HG02981 (cell line): Measurements from ENCODE around the gene OXER1.

Experiments used
- ATAC-seq: cut with Tn5 transposase; IDR thresholded peaks from one replicate; pipeline ENCODE4 v1.9.1; 2021; ENCODE audit warnings: mild to moderate bottlenecking, moderate library complexity; ENCODE audit not compliant: unreplicated experiment

The OXER1 gene

GRCh38 chr2:42794271-42795046, 30.5 kb upstream of the OXER1 start:
- ATAC-seq, result no peak

DNA sequence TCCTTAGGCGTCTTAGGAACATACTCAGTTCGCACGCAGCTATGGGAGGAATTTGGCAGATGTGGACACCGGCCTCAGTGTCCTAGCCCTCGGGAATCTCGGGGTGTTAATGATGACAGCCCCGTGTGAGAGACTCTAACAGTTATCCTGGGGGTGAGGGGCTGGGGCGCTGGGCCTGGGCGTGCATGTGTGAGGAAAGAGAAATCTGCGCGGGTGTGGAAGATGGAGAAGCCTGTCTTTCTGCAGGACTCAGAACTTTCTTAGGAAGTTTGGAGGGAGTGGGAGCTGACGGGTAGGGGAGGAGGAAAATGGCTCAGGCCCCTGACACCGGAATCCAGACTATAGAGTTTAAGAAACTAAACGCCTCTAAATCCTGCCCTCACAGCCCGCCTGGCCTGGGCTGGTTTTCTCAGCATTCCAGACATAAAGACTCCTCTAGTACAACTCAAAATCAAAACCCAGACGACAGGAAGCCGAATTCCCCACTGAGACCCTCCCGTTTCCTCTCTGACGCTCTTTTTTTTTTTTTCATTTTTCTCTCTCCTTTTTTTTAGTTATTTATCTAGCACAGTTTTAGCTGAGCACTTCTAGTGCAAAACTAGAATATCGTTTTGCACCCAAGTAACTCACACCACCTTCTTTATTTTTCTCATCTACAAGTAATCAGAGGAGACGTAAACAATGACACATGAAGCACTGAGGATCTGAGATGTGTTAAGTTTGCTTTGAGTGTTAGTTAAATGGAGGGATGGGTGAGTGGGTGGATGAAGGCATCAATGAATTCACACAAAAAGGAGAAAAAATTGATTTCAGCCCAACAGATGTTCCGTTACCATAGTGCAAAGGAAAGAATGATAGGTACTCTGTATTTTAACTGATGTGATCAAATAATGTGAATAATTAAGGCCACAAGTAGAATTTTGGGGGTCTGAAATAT, 29.7 kb upstream of the OXER1 start:
- no peak for ATAC-seq

- ATAC-seq, result no peak
Measured at GRCh38 chr2:42792583-42793333, 28.8 kb upstream of the OXER1 start, which contains the start of gene HAAO. TSS of gene HAAO (minus strand) at chr2:42792583. CDS start at chr2:42792536, 47 bp downstream.

GRCh38 chr2:42792087-42792582, 28.2 kb upstream of the OXER1 start:
- no peak for ATAC-seq

DNA sequence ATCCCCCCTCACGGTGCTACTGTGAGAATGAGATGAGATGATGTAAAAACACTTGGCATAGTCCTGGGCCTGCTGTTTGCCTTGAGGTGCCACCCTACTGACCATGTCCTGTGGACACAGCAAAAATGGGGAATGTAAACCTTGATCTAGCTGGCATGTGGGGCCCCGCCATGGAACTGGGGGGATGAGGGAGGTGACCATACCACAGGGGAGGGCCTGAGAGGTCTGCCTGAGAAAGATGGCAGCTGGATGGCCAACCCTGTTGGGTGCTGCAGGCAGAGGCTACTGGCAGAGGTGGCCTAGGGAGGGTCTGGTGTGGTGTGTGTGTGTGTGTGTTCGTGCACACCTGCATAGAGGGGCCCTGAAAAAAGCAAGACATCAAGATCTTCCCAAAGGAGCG, 27.7 kb upstream of the OXER1 start:
- ATAC-seq, result no peak

DNA sequence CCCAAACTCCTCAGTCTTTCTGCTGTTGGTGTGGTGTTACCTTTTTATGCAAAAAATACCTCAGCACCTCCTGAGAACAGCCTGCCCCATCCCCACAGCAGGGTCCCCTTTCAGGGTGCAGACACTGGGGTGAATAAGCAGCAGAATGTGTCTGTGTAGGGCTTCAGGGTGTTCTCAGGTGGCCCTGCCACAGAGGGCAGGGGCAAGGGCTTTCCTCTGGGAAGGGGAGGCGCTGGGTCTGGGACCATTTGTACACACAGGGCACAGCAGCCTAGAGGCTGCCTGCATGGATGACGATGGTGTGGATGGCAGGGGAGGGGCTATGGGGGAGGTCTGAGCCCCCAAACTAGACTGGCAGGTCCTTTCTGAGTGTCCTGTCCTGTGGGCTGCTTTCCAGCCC, 25.8 kb upstream of the OXER1 start:
- ATAC-seq, result no peak

GRCh38 chr2:42788882-42789281, 24.9 kb upstream of the OXER1 start:
- no peak for ATAC-seq

- no peak for ATAC-seq
Measured at GRCh38 chr2:42788478-42788793, 24.5 kb upstream of the OXER1 start.

DNA sequence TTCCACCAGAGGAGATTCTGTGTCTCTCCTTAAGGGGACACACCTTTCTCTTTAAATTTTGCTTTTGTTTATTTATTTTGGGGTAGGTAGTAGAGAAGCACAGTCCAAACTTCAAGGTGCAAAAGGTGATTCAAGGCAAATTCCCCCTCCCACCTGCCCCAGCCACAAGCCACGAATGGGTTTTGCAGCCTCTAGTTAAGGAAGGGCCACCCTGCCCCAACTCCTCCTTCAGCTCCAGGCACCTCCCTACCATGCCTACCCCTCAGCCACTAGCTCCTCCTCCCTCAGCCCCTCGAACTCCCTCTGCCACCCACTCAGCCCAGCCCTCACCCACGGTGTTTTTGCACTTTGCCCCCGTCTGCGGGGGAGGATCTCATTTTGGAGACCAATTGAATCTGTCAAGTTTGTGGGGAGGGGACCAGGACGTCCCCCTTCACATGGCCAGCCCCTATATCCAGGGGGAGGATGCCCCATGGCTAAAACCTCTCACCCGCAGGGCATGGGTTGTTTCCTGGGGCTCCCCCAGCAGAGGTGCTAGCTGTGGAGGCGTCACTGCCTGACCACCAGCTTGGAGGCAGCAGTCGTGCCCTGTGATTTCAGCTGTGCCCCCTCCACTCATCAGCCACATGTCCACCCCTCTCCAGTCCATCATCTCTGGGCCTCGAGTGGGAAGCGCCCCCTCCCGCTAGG, 24.0 kb upstream of the OXER1 start:
- no peak for ATAC-seq

- no peak for ATAC-seq
Measured at GRCh38 chr2:42787424-42787787, 23.5 kb upstream of the OXER1 start.

- no peak for ATAC-seq
Measured at GRCh38 chr2:42786561-42787345, 22.8 kb upstream of the OXER1 start.

DNA sequence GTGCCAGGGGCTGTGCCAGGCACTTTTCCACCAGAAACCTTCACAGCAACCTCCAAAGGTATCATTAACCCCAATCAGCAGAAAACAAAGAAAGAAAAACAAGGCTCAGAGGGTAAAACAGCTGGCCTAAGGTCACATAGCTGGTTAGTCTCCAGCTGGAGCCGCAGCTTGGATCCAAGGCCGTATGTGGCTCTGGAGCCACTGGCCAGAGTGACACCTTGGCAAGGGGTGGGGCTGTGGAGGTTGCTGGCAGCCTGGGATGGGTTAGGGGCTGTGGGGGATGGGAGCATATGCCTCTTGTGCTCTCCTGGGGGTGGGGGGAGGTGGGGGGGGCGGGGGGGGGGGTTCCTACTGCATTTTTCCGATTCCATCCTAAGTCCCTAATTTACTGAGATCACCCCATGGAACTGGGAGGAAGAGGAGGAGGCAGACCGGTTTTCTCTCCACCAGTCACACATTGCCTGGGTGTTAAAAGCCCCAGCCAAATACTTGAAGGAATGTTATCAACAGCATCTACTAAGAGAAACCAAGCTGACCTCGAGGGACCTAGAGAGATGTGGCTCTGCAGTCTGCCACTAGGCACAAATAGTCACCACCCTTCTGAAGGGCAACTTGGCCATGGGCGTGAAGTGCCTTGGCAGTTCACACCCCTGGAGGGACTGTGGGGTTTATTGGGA, 20.4 kb upstream of the OXER1 start:
- ATAC-seq, result no peak

GRCh38 chr2:42783511-42783910, 19.6 kb upstream of the OXER1 start:
- ATAC-seq, result no peak

DNA sequence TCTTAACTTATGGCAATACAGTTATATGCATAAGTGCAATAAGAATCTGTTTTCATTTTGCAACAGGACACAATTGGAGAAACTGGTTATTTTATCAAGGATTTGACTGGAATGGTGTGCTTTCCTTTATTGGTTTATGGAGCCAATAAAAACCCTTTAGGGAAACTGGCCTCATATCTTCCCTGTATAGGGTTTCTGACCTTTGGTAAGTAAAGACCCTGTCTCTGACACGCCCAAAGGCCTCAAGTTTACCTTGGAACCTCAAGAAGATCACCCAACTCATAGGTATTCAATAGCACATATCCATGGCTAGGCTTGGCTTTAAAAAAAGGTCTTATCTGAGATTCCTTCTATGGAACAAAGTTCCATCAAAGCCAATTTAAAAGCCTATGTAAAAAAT, 17.2 kb upstream of the OXER1 start:
- ATAC-seq, result no peak

GRCh38 chr2:42777883-42778805, 14.2 kb upstream of the OXER1 start:
- no peak for ATAC-seq

GRCh38 chr2:42775810-42776209, 11.9 kb upstream of the OXER1 start:
- ATAC-seq, result no peak

- no peak for ATAC-seq
Measured at GRCh38 chr2:42775186-42775585, 11.3 kb upstream of the OXER1 start.

DNA sequence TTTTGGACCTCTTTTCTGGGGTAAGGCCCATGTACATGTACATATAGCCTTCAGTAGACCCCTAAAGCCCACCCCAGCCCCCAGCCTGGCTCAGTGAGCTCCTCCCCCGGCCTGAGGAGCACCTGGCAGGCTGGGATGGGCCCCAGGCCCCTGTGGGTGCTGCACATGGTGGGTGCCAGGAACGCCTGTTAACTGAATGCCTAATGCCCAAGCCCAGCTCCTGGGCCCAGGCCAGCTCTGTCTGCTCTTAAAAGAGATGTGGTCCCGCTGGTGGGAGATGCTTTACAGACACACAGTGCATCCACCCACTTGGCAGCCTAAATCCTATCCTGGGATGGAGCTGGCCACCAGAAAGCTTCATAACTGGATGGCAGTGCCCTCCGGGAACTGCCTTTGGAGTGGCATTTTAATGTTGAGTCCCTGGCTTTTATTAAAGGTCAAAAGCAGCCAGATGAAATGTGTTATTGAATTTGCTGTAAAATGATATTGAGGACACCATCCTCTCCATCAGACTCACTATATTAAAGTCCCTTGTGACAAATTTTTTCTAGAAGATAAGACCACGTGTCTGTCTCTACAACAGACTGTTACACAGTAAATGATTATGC, 7.7 kb upstream of the OXER1 start:
- ATAC-seq, result no peak
